Heart right ventricle (tissue), 16 donors: ENCODE measurements around the gene CEL. TPM values are rescaled to one million over a fixed set of nuclear protein-coding genes. Genes with fewer than 3 reads are reported as not detected.
A peak's percentile ranks its signal among the peaks of the same experiment; 100 is the strongest.

Experiments
- ATAC-seq, 8 donors: fragments of 200-7000 bp; cut with Tn5 transposase; one replicate each; pipeline ENCODE4 v1.9.1; 2020; ENCODE audit warnings: mild to moderate bottlenecking in 8 of 8, moderate library complexity in 8 of 8, moderate number of reproducible peaks in 1 of 8
- DNase-seq, 2 donors: peaks; one replicate each; pipeline ENCODE4 v3.0.0-alpha.2; 2020
- H3K27ac ChIP-seq, 10 donors: fragments of 200-600 bp; sonication (generic) in 2 of 10; one replicate each; pipeline versions ENCODE4 v1.5.0 to v1.8.0; 2020 to 2022; ENCODE audit warnings: mild to moderate bottlenecking in 3 of 10
- H3K27me3 ChIP-seq, 7 donors: fragments of 200-600 bp; one replicate each; pipeline ENCODE4 v1.8.0; 2021 to 2022; ENCODE audit warnings: mild to moderate bottlenecking in 2 of 7
- H3K36me3 ChIP-seq, 9 donors: fragments of 200-600 bp; sonication (generic) in 1 of 9; one replicate each; pipeline versions ENCODE4 v1.5.0 to v1.8.0; 2020 to 2022; ENCODE audit warnings: mild to moderate bottlenecking in 2 of 9
- H3K4me1 ChIP-seq, 9 donors: fragments of 200-600 bp; sonication (generic) in 1 of 9; one replicate each; pipeline versions ENCODE4 v1.5.0 to v1.8.0; 2020 to 2022; ENCODE audit warnings: mild to moderate bottlenecking in 4 of 9
- H3K4me3 ChIP-seq, 10 donors: fragments of 200-600 bp; sonication (generic) in 2 of 10; one replicate each; pipeline versions ENCODE4 v1.5.0 to v1.8.0; 2020 to 2022; ENCODE audit warnings: mild to moderate bottlenecking in 7 of 10, moderate library complexity in 2 of 10
- H3K9me3 ChIP-seq, 11 donors: fragments of 200-600 bp in 10 of 11; sonication (generic) in 2 of 11; one replicate each; pipeline versions ENCODE4 v1.5.0 to v1.8.0; 2013 to 2022; ENCODE audit warnings: mild to moderate bottlenecking in 2 of 11, control low read depth in 1 of 11, moderate library complexity in 1 of 11
- WGBS, 2 donors: extraction: QIAGEN DNeasy Blood & Tissue Kit; methylation state at CpG; one replicate each; pipeline ENCODE4 v1.1.7; 2013; ENCODE audit warnings: inconsistent platforms in 1 of 2; 5-methylcytosine and 5-hydroxymethylcytosine counted together
- intact Hi-C, 10 donors: fragments of 100-400 bp; cut with DNase I; formaldehyde crosslinking; loops; one replicate each; pipeline versions ENCODE4 v1.11.1 to v1.14.2; 2022
- polyA plus RNA-seq, 2 donors: library from polyadenylated mRNA; stranded (reverse); fragments of 200-250 nt; gene quantifications; one replicate each; pipeline ENCODE4 v1.2.3, GENCODE V29; 2013
- total RNA-seq, 10 donors: library from RNA; stranded (reverse); fragmentation: NEBNext Ultra II Directional in 3 of 10; extraction: Animal tissue kit (Norgen Biotek cat#: 25700) in 3 of 10; gene quantifications; one replicate each; pipeline versions ENCODE4 v1.2.1 to v1.2.4, GENCODE V29; 2021 to 2023
- TF ChIP-seq, protein P1 (sequence below), 9 donors: fragments of 200-600 bp; sonication (generic) in 2 of 9; IDR thresholded peaks; one replicate each; pipeline versions ENCODE4 v1.5.0 to v1.8.0; 2021 to 2022; ENCODE audit warnings: antibody characterized with exemption in 9 of 9, mild to moderate bottlenecking in 5 of 9, moderate library complexity in 1 of 9
- donor health status: Arrhythmogenic right ventricular cardiomyopathy.
- donor health status: ischemic (EF 13 %, LVEDD 7.1; RV severe dilation, severe dysfunction).
- donor health status: healthy with polysubstance abuse.
- donor health status: DM: no; HTN: yes; CAD: no.
- donor health status: DM: no; HTN: no; CAD: no.
- donor health status: ischemic (EF 25% LVEDD 6.9; RV normal size, moderate dysfunction).
- donor health status: ischemic (EF 25% LVEDD 5.7; RV mildly dilated, moderate dysfunction).
- donor health status: healthy.
- donor health status: DM: yes; HTN: yes; CAD: no.
- donor health status: Ischemic cardiomyopathy.
- donor health status: ischemic (EF 35%, LVEDD 5.7; RV mildly dilated, moderate dysfunction).
- donor health status: nonischemic (EF 11% LVEDD 7.7; RV severe dilation, severe dysfunction).
- donor health status: DM: yes; HTN: yes; CAD: no.
- donor health status: PGD.
- donor health status: ischemic (EF 29% LVEDD 5.4; RV normal size, mild dysfunction).
- donor health status: nonischemic (EF 23%, LVEDD 6.1; RV moderate dilation, normal function).

CEL gene
- total and polyA plus RNA-seq, 12 donors, result 1.5 to 10.1 (median 2.8) TPM

DNA sequence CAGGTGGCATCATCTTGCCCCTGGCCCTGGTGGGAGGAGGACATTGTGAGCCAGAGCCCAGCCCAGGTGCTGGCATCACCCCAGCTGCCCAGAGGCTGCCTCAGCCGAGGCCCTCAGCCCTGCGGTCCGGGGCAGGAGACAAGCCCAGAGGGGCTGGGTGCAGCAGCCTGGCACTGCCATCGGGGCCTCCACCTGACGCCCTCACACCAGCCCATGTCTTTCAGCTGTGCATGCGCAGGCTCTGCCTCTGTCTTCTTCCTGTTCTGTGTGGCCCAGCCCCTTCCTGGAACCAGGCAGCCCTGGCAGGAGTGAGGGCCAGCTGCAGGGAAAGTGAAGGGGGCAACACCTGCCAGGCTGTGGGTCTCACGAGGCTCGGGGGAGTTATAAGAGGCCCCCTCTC lies 4.8 kb upstream of the CEL start:
- TF ChIP-seq, protein P1, sequence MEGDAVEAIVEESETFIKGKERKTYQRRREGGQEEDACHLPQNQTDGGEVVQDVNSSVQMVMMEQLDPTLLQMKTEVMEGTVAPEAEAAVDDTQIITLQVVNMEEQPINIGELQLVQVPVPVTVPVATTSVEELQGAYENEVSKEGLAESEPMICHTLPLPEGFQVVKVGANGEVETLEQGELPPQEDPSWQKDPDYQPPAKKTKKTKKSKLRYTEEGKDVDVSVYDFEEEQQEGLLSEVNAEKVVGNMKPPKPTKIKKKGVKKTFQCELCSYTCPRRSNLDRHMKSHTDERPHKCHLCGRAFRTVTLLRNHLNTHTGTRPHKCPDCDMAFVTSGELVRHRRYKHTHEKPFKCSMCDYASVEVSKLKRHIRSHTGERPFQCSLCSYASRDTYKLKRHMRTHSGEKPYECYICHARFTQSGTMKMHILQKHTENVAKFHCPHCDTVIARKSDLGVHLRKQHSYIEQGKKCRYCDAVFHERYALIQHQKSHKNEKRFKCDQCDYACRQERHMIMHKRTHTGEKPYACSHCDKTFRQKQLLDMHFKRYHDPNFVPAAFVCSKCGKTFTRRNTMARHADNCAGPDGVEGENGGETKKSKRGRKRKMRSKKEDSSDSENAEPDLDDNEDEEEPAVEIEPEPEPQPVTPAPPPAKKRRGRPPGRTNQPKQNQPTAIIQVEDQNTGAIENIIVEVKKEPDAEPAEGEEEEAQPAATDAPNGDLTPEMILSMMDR (IDR thresholded peaks at IDR 0.05), result no peak
- H3K27me3 ChIP-seq, result no peaks in the 10 kb centered on the region
- no peak for DNase-seq
- 63 to 70% methylated on average over 8 of the region's 8 CpGs for WGBS, 2 donors
- ATAC-seq, result no peak
- H3K9me3 ChIP-seq, result no peaks in the 10 kb centered on the region
- peak overlapping the region in 4 of 10 donors; percentile 10 to 30 (median 21) for H3K27ac ChIP-seq
- H3K4me1 ChIP-seq, result peaks cover 11 to 50% (median 31%) of the 10 kb centered on the region in 9 donors
- no peak overlapping the region for H3K4me3 ChIP-seq
- H3K36me3 ChIP-seq, result peaks cover 0 to 65% (median 12%) of the 10 kb centered on the region in 9 donors
- intact Hi-C loops, result loop anchor here in 1 of 10 donors (10.0 kb wide), 1 partner anchor 88 kb away; no protein-coding TSS in a partner anchor

DNA sequence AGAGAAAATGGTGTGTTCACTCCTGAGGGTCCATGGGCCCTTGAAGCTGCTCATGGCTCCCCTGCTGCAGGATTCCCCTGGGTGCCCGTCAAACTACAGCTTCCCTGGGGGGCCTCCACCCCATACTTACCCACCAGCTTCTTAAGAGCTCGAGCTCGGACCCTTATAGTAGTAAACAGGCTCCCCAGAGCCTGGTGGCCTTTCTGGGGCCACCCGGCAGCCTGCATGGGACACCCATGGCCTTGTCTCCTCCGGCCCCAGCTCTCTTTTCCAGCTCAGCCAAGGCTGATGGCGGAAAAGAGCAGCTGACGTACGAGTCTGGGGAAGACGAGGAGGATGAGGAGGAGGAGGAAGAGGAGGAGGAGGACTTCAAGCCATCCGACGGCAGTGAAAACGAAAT lies 4.2 kb upstream of the CEL start:
- Histone ChIP-seq H3K9me3 (no peaks in the 10 kb centered on the region), H3K4me1 (peaks cover 11 to 50% (median 31%) of the 10 kb centered on the region in 9 donors), H3K36me3 (peaks cover 0 to 60% (median 12%) of the 10 kb centered on the region in 9 donors), H3K4me3 (no peak overlapping the region), H3K27ac (peak overlapping the region in 4 of 10 donors; percentile 10 to 30 (median 21)), H3K27me3 (no peaks in the 10 kb centered on the region)
- no peak for DNase-seq
- 89 to 92% methylated on average over 12 of the region's 12 CpGs for WGBS, 2 donors
- TF ChIP-seq, protein P1 (IDR thresholded peaks at IDR 0.05), result no peak
- intact Hi-C loops, result loop anchor here in 1 of 10 donors (10.0 kb wide), 1 partner anchor 87 kb away; no protein-coding TSS in a partner anchor
- no peak for ATAC-seq

DNA sequence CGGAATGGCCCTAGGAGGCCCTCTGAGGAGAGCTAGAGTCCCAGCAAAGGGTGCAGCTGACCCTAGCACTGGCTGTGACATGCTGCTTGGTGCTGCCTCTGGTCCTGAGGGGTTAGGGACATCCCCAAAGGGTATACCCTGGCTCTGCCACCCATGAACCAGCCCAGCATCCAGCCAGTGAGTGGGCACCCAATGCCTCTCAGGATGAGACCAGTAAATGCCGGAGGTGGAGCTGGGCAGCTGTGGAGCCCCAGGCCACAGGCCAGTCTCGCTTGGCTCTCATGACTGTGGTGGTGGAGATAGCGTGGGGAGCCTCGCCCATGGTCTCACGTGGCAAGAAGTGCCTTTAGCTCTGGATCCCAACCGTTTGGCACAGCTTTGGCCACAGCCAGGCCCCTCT lies 3.7 kb upstream of the CEL start:
- H3K4me1 ChIP-seq, result peaks cover 11 to 50% (median 31%) of the 10 kb centered on the region in 9 donors
- DNase-seq, result no peak
- H3K36me3 ChIP-seq, result peaks cover 0 to 55% (median 12%) of the 10 kb centered on the region in 9 donors
- no peak for ATAC-seq
- intact Hi-C loops, result loop anchor here in 1 of 10 donors (10.0 kb wide), 1 partner anchor 87 kb away; no protein-coding TSS in a partner anchor
- TF ChIP-seq, protein P1 (IDR thresholded peaks at IDR 0.05), result no peak
- H3K27ac ChIP-seq, result peak overlapping the region in 5 of 10 donors; percentile 10 to 30 (median 25)
- WGBS, 2 donors, result 67 to 77% methylated on average over 7 of the region's 7 CpGs
- no peak overlapping the region for H3K4me3 ChIP-seq
- H3K27me3 ChIP-seq, result no peaks in the 10 kb centered on the region
- H3K9me3 ChIP-seq, result no peaks in the 10 kb centered on the region

DNA sequence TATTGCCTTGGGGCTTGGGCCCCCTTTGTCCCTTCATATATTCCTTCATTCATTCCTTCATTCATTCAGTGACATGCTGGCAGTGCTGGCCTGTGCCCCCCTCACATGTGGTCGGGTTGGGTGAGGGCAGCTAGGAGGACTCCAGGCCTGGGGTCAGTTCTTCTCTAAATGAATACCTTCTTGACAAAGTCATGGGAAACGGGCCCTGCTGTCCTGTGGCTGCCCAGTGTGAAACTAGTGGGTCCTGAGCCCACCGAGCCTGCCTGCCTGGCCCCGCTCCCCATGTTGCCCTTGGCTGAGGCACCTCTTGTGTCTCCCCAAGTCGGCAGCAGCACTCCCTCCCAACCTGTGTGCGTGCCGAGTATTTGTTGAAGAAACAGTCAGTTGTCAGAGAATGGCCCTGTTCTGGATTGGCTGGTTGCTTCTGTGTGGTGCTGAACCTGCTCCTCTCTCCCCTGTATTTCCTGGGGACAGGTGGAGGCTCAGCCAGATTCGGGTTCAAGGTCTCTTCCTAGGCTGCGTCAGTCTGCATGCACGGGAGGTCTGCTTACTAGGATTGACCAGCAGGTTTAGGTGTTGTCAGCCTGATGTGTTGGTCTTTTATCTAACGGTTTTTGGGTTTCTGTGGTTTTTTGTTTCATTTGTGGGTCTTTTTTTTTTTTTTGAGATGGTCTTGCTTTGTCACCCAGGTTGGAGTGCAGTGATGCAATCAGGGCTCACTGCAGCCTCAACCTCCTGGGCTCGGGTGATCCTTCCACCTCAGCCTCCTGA lies 3.0 kb upstream of the CEL start:
- no peak for DNase-seq
- ATAC-seq, result no peak

More for the DNA sequence above, 3.0 kb upstream of the CEL start:
- intact Hi-C loops, result loop anchor here in 1 of 10 donors (10.0 kb wide), 1 partner anchor 86 kb away; no protein-coding TSS in a partner anchor
- no peak overlapping the region for H3K4me3 ChIP-seq
- WGBS, 2 donors, result 85% methylated on average over 12 of the region's 12 CpGs
- peaks cover 11 to 46% (median 31%) of the 10 kb centered on the region in 9 donors for H3K4me1 ChIP-seq
- no peaks in the 10 kb centered on the region for H3K9me3 ChIP-seq
- peaks cover 0 to 49% (median 12%) of the 10 kb centered on the region in 9 donors for H3K36me3 ChIP-seq
- H3K27me3 ChIP-seq, result no peaks in the 10 kb centered on the region
- H3K27ac ChIP-seq, result peak overlapping the region in 4 of 10 donors; percentile 10 to 30 (median 26)
- TF ChIP-seq, protein P1 (IDR thresholded peaks at IDR 0.05), result no peak
